ENCODE measurements around the gene DDR1. TPM values are rescaled to one million over a fixed set of nuclear protein-coding genes. Genes with fewer than 3 reads are reported as not detected.

The DDR1 gene
- total RNA-seq, 1 donor from 2014 or later: 8.2 TPM

- Mint-ChIP-seq H3K4me1 (ENCODE audit: unreplicated experiment) (peaks cover 8% of the 10 kb centered on the region), H3K36me3 (ENCODE audit: low read depth, unreplicated experiment) (no peaks in the 10 kb centered on the region), H3K9me3 (ENCODE audit: unreplicated experiment) (no peaks in the 10 kb centered on the region), H3K27me3 (ENCODE audit: unreplicated experiment) (peaks cover 3% of the 10 kb centered on the region), H3K27ac (ENCODE audit: unreplicated experiment) (no peak overlapping the region), H3K4me3 (ENCODE audit: unreplicated experiment) (no peak overlapping the region)
- DNase-seq (ENCODE audit: low spot score): peak; percentile 73
- TF ChIP-seq, protein P1, sequence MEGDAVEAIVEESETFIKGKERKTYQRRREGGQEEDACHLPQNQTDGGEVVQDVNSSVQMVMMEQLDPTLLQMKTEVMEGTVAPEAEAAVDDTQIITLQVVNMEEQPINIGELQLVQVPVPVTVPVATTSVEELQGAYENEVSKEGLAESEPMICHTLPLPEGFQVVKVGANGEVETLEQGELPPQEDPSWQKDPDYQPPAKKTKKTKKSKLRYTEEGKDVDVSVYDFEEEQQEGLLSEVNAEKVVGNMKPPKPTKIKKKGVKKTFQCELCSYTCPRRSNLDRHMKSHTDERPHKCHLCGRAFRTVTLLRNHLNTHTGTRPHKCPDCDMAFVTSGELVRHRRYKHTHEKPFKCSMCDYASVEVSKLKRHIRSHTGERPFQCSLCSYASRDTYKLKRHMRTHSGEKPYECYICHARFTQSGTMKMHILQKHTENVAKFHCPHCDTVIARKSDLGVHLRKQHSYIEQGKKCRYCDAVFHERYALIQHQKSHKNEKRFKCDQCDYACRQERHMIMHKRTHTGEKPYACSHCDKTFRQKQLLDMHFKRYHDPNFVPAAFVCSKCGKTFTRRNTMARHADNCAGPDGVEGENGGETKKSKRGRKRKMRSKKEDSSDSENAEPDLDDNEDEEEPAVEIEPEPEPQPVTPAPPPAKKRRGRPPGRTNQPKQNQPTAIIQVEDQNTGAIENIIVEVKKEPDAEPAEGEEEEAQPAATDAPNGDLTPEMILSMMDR (IDR thresholded peaks at IDR 0.05; ENCODE audit: unreplicated experiment): peak; percentile 61
These were observed 6.7 kb upstream of the DDR1 start for GRCh38 chr6:30877419-30878262.

DNA sequence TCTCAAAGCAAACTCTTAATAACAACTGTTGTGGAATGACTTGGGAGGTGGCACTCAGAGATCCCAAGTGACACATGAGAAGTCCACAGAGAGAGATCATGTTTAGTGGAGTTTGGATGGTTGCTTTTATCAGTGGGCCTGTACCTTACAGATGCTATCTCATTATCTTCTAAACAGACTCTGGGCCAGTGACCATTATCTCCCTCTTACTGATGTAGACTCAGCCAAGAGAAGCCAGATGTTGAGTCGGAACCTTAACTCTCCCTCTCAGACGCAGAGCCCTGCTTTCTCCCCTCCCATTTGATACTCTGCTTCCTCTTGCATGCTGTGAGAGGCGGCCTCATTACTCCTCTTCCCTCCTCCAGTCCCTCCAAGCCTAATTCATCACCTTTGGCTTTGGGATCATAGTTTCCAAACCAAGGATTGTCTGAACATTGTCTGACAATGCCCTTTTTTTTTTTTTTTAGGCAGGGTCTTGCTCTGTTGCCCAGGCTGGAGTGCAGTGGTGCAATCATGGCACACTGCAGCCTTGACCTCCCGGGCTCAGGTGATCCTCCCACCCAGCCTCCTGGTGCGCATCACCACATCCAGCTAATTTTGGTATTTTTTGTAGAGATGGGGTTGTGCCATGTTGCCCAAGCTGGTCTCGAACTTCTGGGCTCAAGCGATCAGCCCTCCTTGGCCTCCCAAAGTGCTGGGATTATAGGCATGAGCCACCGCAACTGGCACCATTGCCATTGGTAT, 4.5 kb upstream of the DDR1 start:
- DNase-seq (ENCODE audit: low spot score): no peak
- Mint-ChIP-seq H3K9me3 (ENCODE audit: unreplicated experiment) (no peaks in the 10 kb centered on the region), H3K4me3 (ENCODE audit: unreplicated experiment) (no peak overlapping the region), H3K36me3 (ENCODE audit: low read depth, unreplicated experiment) (no peaks in the 10 kb centered on the region), H3K27me3 (ENCODE audit: unreplicated experiment) (peaks cover 3% of the 10 kb centered on the region), H3K27ac (ENCODE audit: unreplicated experiment) (no peak overlapping the region), H3K4me1 (ENCODE audit: unreplicated experiment) (peaks cover 15% of the 10 kb centered on the region)
- TF ChIP-seq, protein P1 (IDR thresholded peaks at IDR 0.05; ENCODE audit: unreplicated experiment): no peak

GRCh38 chr6:30880698-30881252, 3.5 kb upstream of the DDR1 start:
- TF ChIP-seq, protein P1 (IDR thresholded peaks at IDR 0.05; ENCODE audit: unreplicated experiment): no peak
- DNase-seq (ENCODE audit: low spot score): no peak
- Mint-ChIP-seq H3K9me3 (ENCODE audit: unreplicated experiment) (no peaks in the 10 kb centered on the region), H3K4me1 (ENCODE audit: unreplicated experiment) (peaks cover 20% of the 10 kb centered on the region), H3K27me3 (ENCODE audit: unreplicated experiment) (peaks cover 6% of the 10 kb centered on the region), H3K27ac (ENCODE audit: unreplicated experiment) (no peak overlapping the region), H3K4me3 (ENCODE audit: unreplicated experiment) (no peak overlapping the region), H3K36me3 (ENCODE audit: low read depth, unreplicated experiment) (no peaks in the 10 kb centered on the region)

- peaks cover 6% of the 10 kb centered on the region for H3K27me3 Mint-ChIP-seq (ENCODE audit: unreplicated experiment)
- H3K9me3 Mint-ChIP-seq (ENCODE audit: unreplicated experiment): no peaks in the 10 kb centered on the region
- H3K27ac Mint-ChIP-seq (ENCODE audit: unreplicated experiment): peak overlapping the region; percentile 40
- peak overlapping the region; percentile 28 for H3K4me3 Mint-ChIP-seq (ENCODE audit: unreplicated experiment)
- no peaks in the 10 kb centered on the region for H3K36me3 Mint-ChIP-seq (ENCODE audit: low read depth, unreplicated experiment)
- TF ChIP-seq, protein P1 (IDR thresholded peaks at IDR 0.05; ENCODE audit: unreplicated experiment): no peak
- DNase-seq (ENCODE audit: low spot score): no peak
- H3K4me1 Mint-ChIP-seq (ENCODE audit: unreplicated experiment): peaks cover 27% of the 10 kb centered on the region
These were observed 2.7 kb upstream of the DDR1 start for GRCh38 chr6:30881392-30882203.

All from endothelial cell (in vitro differentiated cells).